ENCODE data around the gene XYLT1.

DNA sequence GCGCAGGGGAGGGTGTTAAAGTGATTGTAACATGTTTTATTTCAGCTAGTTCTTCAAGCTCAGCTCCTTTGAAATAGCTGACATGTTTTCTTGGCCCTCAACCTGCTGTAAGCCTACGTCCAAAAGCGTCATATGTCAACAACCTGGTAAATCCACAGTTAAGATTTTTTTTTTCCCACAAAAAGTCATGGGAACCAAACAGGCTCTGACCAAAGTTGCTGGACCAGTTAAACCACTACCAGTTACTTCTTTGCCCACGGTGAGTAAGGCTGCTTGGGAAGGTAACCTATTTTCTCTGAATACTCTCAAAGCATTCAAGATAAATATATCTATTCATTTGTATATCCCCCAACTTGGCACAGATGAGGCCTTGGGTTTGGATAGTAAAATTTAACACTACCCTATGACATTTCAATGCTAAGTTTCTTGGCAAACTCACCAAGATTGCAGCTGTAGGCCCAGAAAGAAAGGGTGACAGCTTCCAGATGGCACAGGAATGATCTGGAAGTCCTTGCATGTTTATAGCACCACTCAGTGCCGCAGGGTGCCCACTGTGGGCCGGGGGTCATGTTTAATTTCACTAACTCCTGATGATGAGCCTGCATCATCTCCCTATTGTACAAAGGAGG is 166.2 kb downstream of the XYLT1 start:
- TF ChIP-seq, protein P1, sequence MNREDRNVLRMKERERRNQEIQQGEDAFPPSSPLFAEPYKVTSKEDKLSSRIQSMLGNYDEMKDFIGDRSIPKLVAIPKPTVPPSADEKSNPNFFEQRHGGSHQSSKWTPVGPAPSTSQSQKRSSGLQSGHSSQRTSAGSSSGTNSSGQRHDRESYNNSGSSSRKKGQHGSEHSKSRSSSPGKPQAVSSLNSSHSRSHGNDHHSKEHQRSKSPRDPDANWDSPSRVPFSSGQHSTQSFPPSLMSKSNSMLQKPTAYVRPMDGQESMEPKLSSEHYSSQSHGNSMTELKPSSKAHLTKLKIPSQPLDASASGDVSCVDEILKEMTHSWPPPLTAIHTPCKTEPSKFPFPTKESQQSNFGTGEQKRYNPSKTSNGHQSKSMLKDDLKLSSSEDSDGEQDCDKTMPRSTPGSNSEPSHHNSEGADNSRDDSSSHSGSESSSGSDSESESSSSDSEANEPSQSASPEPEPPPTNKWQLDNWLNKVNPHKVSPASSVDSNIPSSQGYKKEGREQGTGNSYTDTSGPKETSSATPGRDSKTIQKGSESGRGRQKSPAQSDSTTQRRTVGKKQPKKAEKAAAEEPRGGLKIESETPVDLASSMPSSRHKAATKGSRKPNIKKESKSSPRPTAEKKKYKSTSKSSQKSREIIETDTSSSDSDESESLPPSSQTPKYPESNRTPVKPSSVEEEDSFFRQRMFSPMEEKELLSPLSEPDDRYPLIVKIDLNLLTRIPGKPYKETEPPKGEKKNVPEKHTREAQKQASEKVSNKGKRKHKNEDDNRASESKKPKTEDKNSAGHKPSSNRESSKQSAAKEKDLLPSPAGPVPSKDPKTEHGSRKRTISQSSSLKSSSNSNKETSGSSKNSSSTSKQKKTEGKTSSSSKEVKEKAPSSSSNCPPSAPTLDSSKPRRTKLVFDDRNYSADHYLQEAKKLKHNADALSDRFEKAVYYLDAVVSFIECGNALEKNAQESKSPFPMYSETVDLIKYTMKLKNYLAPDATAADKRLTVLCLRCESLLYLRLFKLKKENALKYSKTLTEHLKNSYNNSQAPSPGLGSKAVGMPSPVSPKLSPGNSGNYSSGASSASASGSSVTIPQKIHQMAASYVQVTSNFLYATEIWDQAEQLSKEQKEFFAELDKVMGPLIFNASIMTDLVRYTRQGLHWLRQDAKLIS (CRISPR knock-in tag; IDR thresholded peaks at IDR 0.05) = no peak
- TF ChIP-seq TAF1 (IDR thresholded peaks at IDR 0.05; ENCODE audit: control insufficient read depth, extremely low read depth, insufficient read depth, low read length, severe bottlenecking) (no peak), KLF13 (tag; IDR thresholded peaks at IDR 0.05; ENCODE audit: borderline replicate concordance, low read depth) (no peak), NR1H2 (CRISPR knock-in tag; IDR thresholded peaks at IDR 0.05) (no peak), CEBPB (tag; IDR thresholded peaks at IDR 0.05) (no peak), KLF16 (IDR thresholded peaks at IDR 0.05) (no peak), FOXA3 (CRISPR knock-in tag; conservative IDR thresholded peaks at IDR 0.05 in 1 of 2, IDR thresholded peaks at IDR 0.05 in 1 of 2) (no peak), BRF1 (IDR thresholded peaks at IDR 0.05; ENCODE audit: borderline replicate concordance, extremely low read depth, insufficient read length) (no peak), ZNF124 (CRISPR knock-in tag; IDR thresholded peaks at IDR 0.05) (no peak), ZNF121 (CRISPR knock-in tag; conservative IDR thresholded peaks at IDR 0.05) (no peak), ZNF586 (CRISPR knock-in tag; conservative IDR thresholded peaks at IDR 0.05) (no peak), NFE2L1 (tag; IDR thresholded peaks at IDR 0.05; ENCODE audit: borderline replicate concordance, low read depth) (no peak)
- TF ChIP-seq, protein P2, sequence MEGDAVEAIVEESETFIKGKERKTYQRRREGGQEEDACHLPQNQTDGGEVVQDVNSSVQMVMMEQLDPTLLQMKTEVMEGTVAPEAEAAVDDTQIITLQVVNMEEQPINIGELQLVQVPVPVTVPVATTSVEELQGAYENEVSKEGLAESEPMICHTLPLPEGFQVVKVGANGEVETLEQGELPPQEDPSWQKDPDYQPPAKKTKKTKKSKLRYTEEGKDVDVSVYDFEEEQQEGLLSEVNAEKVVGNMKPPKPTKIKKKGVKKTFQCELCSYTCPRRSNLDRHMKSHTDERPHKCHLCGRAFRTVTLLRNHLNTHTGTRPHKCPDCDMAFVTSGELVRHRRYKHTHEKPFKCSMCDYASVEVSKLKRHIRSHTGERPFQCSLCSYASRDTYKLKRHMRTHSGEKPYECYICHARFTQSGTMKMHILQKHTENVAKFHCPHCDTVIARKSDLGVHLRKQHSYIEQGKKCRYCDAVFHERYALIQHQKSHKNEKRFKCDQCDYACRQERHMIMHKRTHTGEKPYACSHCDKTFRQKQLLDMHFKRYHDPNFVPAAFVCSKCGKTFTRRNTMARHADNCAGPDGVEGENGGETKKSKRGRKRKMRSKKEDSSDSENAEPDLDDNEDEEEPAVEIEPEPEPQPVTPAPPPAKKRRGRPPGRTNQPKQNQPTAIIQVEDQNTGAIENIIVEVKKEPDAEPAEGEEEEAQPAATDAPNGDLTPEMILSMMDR (IDR thresholded peaks at IDR 0.05 in 2 of 3, conservative IDR thresholded peaks at IDR 0.05 in 1 of 3; ENCODE audit: insufficient read depth in 2 of 3, low read depth in 1 of 3, low read length in 3 of 3) = no peak
- TF ChIP-seq, protein P3, sequence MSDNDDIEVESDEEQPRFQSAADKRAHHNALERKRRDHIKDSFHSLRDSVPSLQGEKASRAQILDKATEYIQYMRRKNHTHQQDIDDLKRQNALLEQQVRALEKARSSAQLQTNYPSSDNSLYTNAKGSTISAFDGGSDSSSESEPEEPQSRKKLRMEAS (CRISPR knock-in tag; IDR thresholded peaks at IDR 0.05) = no peak

Data from K562 (cell line).